CD4-positive, alpha-beta T cell treated with Interleukin-4 for 4 hours (primary cell): ENCODE results near the gene ARL4A.

Experiments
- DNase-seq: peaks from one replicate; pipeline ENCODE4 v3.0.0-alpha.2; 2020

ARL4A gene

GRCh38 chr7:12727455-12728191, 40.2 kb downstream of the ARL4A start:
- DNase-seq: no peak

GRCh38 chr7:12728192-12728538, 40.7 kb downstream of the ARL4A start:
- no peak for DNase-seq

GRCh38 chr7:12729112-12729511, 41.7 kb downstream of the ARL4A start:
- no peak for DNase-seq

- no peak for DNase-seq
These were observed 43.1 kb downstream of the ARL4A start for GRCh38 chr7:12730523-12730922.

- DNase-seq: peak; percentile 62
These were observed 43.8 kb downstream of the ARL4A start for GRCh38 chr7:12731214-12731656.

- DNase-seq: peak; percentile 55
These were observed 44.3 kb downstream of the ARL4A start for GRCh38 chr7:12731775-12732174.

GRCh38 chr7:12732428-12732827, 45.0 kb downstream of the ARL4A start:
- no peak for DNase-seq

- no peak for DNase-seq
These were observed 48.5 kb downstream of the ARL4A start for GRCh38 chr7:12735923-12736322.

GRCh38 chr7:12737373-12737772, 49.9 kb downstream of the ARL4A start:
- no peak for DNase-seq

- DNase-seq: no peak
These were observed 50.4 kb downstream of the ARL4A start for GRCh38 chr7:12737836-12738235.

GRCh38 chr7:12738665-12739064, 51.2 kb downstream of the ARL4A start:
- no peak for DNase-seq
